Neutrophil (primary cell): ENCODE results near the gene SPTA1.

ENCODE experiments used
- H3K27ac ChIP-seq: fragments of 200-600 bp; sonication (generic); 2 replicates; pipeline ENCODE4 v1.5.1; 2016; ENCODE audit warnings: mild to moderate bottlenecking, moderate library complexity
- H3K27me3 ChIP-seq: fragments of 200-600 bp; sonication (generic); 2 replicates; pipeline ENCODE4 v1.6.0; 2016; ENCODE audit warnings: mild to moderate bottlenecking
- H3K36me3 ChIP-seq: fragments of 200-600 bp; sonication (generic); 2 replicates; pipeline ENCODE4 v1.5.1; 2017
- H3K4me1 ChIP-seq, 2 experiments: fragments of 200-600 bp in 1 of 2; sonication (generic) in 1 of 2; 1 replicate in 1 of 2; 2 replicates in 1 of 2; pipeline versions ENCODE4 v1.5.1 to v1.6.1; 2013 to 2016; ENCODE audit warnings: low read depth in 1 of 2, low read length in 1 of 2, mild to moderate bottlenecking in 1 of 2, moderate library complexity in 1 of 2; ENCODE audit not compliant: control insufficient read depth in 1 of 2, insufficient read depth in 1 of 2
- H3K4me3 ChIP-seq, 2 experiments: fragments of 200-600 bp in 1 of 2; sonication (generic) in 1 of 2; 1 replicate in 1 of 2; 2 replicates in 1 of 2; pipeline ENCODE4 v1.5.1; 2013 to 2016; ENCODE audit warnings: low read depth in 1 of 2, low read length in 1 of 2, mild to moderate bottlenecking in 1 of 2, moderate library complexity in 1 of 2
- H3K9me3 ChIP-seq: fragments of 200-600 bp; sonication (generic); 2 replicates; pipeline ENCODE4 v1.5.1; 2016
- CTCF ChIP-seq: fragments of 200-600 bp; sonication (generic); IDR thresholded peaks from 2 replicates; pipeline ENCODE4 v1.5.1; 2016; ENCODE audit warnings: antibody characterized with exemption

Gene SPTA1

GRCh38 chr1:158563853-158564252 is 122.7 kb downstream of the SPTA1 start:
- Histone ChIP-seq H3K27me3 (no peaks in the 10 kb centered on the region), H3K27ac (peak overlapping the region; percentile 86), H3K4me1 (peaks cover 25 to 28% of the 10 kb centered on the region in 2 experiments), H3K36me3 (no peaks in the 10 kb centered on the region), H3K9me3 (no peaks in the 10 kb centered on the region), H3K4me3 (peak overlapping the region in 1 of 2 experiments; percentile 13)
- TF ChIP-seq CTCF = no peak
